Esophagus muscularis mucosa (tissue), 4 donors: Measurements from ENCODE around the gene KRT80. TPM values are rescaled to one million over a fixed set of nuclear protein-coding genes. Genes with fewer than 3 reads are reported as not detected.

Experiments
- DNase-seq: peaks from one replicate; pipeline ENCODE4 v3.0.0-alpha.2; 2017; ENCODE audit errors: extremely low spot score
- H3K27ac ChIP-seq, 4 donors: fragments of 200-600 bp; sonication (generic); replicated peaks in 1 of 4; 1 replicate in 3 of 4; 2 replicates in 1 of 4; pipeline ENCODE4 v1.5.1; 2016 to 2019; ENCODE audit warnings: mild to moderate bottlenecking in 1 of 4
- H3K27me3 ChIP-seq, 4 donors: fragments of 200-600 bp; sonication (generic); one replicate each; pipeline versions ENCODE4 v1.5.1 to v1.6.0; 2016 to 2019
- H3K36me3 ChIP-seq, 4 donors: fragments of 200-600 bp; sonication (generic); one replicate each; pipeline ENCODE4 v1.5.1; 2016 to 2019
- H3K4me1 ChIP-seq, 4 donors: fragments of 200-600 bp; sonication (generic); one replicate each; pipeline ENCODE4 v1.5.1; 2016 to 2019
- H3K4me3 ChIP-seq, 4 donors: fragments of 200-600 bp; sonication (generic); 1 replicate in 2 of 4; 2 replicates in 2 of 4; pipeline ENCODE4 v1.5.1; 2016 to 2019; ENCODE audit warnings: mild to moderate bottlenecking in 4 of 4, moderate library complexity in 1 of 4
- H3K9me3 ChIP-seq, 4 donors: fragments of 200-600 bp; sonication (generic); 1 replicate in 3 of 4; 2 replicates in 1 of 4; pipeline ENCODE4 v1.5.1; 2016 to 2019
- CTCF ChIP-seq, 3 experiments: fragments of 200-600 bp in 2 of 3; fragments of 450-650 bp in 1 of 3; sonication (generic) in 2 of 3; IDR thresholded peaks; one replicate each; pipeline ENCODE4 v1.5.1; 2017 to 2019; ENCODE audit warnings: antibody characterized with exemption in 3 of 3, mild to moderate bottlenecking in 2 of 3, moderate library complexity in 1 of 3
- EP300 ChIP-seq: sonication (generic); formaldehyde crosslinking; IDR thresholded peaks from one replicate; pipeline ENCODE4 v1.6.1; 2017; ENCODE audit warnings: antibody characterized with exemption
- POLR2A ChIP-seq: fragments of 450-650 bp; IDR thresholded peaks from one replicate; pipeline ENCODE4 v1.6.1; 2017; ENCODE audit warnings: antibody characterized with exemption, moderate library complexity, mild to moderate bottlenecking, low read depth
- POLR2AphosphoS5 ChIP-seq, 2 donors: sonication (generic); formaldehyde crosslinking; IDR thresholded peaks; one replicate each; pipeline ENCODE4 v1.6.1; 2017; ENCODE audit warnings: antibody characterized with exemption in 2 of 2
- WGBS: methylation state at CpG from one replicate; pipeline ENCODE4 v1.1.5; 2018; 5-methylcytosine and 5-hydroxymethylcytosine counted together
- intact Hi-C: fragments of 100-400 bp; cut with DNase I; formaldehyde crosslinking; loops from one replicate; pipeline ENCODE4 v1.15.1; 2023
- total RNA-seq, 4 donors: library from RNA; depleted of rRNA; stranded (reverse); fragments of >200 nt; gene quantifications; one replicate each; pipeline versions ENCODE4 v1.1.0 to v1.2.1, GENCODE V29; 2016

Gene KRT80
- total RNA-seq, 4 donors from 2014 or later, result 0.11 TPM; not detected in 3

DNA sequence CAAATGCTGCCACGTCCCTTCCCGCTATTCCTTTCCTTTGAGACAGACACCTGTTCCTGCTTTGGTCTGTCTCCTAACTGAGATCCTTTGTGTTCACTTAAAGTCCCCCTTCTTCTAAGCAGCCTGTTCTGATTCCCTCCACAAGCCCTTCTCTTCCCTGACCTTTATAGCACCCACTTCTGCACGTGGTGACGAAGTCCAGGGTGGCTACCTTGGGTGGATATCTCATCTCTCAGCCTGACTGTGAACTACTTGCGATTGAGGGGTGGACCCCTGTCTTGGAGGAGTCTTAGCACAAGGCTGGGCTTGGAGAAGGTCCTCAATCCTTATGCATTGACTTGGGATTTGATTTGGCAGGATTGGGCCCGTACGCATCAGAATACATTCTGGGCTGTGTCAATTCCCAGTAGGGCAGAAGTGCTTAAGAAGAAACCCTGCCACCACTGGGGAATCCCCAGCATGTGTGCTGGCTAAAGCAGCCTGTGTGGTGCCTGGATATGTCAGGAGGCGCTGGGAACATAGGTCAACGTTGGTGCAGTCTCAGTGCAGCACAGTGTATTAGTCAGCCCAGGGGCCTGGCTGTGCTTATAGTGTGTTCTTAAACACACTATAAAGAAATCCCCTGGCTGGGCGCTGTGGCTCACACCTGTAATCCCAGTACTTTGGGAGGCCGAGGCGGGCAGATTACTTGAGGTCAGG, 23.6 kb downstream of the KRT80 start:
- intact Hi-C loops, result loop anchor here (5.0 kb wide), 1 partner anchor 114 kb away; no protein-coding TSS in a partner anchor
- peaks cover 7 to 12% (median 9%) of the 10 kb centered on the region in 4 donors for H3K4me1 ChIP-seq
- WGBS, result 92% methylated on average over 12 of the region's 12 CpGs

DNA sequence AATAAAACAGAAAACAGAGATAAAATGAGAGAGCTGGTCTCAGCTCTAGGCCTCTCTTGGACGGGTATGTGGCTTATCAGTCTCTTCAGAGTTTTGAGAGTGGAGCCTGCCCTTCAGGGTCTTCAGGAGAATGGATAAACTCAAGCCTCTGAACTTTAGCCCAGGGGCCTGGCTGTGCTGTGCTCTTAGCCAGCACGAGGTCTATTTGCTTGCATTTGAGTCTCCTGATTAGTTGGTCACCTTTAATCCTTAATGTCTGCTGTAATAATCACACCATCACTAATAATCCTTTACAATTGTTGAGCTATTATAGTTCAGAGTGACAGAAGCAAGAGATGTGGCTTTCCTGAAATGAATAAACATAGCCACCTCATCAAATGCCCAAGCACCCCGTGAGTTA, 24.3 kb downstream of the KRT80 start:
- H3K9me3 ChIP-seq, result no peaks in the 10 kb centered on the region
- no peak for DNase-seq
- no peak for TF ChIP-seq POLR2AphosphoS5 (IDR thresholded peaks at IDR 0.05)
- no peak for TF ChIP-seq CTCF (IDR thresholded peaks at IDR 0.05)
- TF ChIP-seq EP300, result no peak
- no peak for TF ChIP-seq POLR2A
- H3K27me3 ChIP-seq, result no peaks in the 10 kb centered on the region
- H3K36me3 ChIP-seq, result no peaks in the 10 kb centered on the region
- H3K4me1 ChIP-seq, result peaks cover 7 to 12% (median 9%) of the 10 kb centered on the region in 4 donors
- no peak overlapping the region for H3K4me3 ChIP-seq
- 84% methylated on average over 3 of the region's 3 CpGs for WGBS
- H3K27ac ChIP-seq, result no peak overlapping the region
- intact Hi-C loops, result loop anchor here (5.0 kb wide), 1 partner anchor 115 kb away; no protein-coding TSS in a partner anchor

More for the DNA sequence above, 23.6 kb downstream of the KRT80 start:
- H3K36me3 ChIP-seq, result no peaks in the 10 kb centered on the region
- H3K9me3 ChIP-seq, result no peaks in the 10 kb centered on the region
- no peak overlapping the region for H3K4me3 ChIP-seq
- DNase-seq, result no peak
- no peak overlapping the region for H3K27ac ChIP-seq
- H3K27me3 ChIP-seq, result no peaks in the 10 kb centered on the region
- TF ChIP-seq POLR2A (no peak), CTCF (IDR thresholded peaks at IDR 0.05) (no peak), EP300 (no peak), POLR2AphosphoS5 (IDR thresholded peaks at IDR 0.05) (no peak)

DNA sequence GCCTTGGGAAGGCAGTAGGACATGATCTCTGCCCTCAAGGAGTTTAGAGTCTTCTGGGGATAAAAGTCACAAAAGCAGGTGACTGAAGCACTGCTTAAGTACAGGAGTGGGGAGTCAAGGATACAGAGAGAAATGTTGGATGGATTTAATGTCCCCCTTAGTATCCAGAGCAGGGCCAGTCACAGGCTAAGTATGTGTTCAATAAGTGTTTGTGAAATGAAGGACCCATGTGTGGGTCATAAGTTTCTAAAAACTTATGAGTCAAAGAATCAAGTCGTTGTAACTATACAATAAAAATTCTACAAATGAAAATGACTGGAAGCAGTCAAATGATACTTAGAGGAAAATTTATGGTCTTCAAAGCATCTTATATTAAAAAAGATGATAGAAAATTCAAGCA, 25.1 kb downstream of the KRT80 start:
- no peak for DNase-seq
- Histone ChIP-seq H3K27me3 (no peaks in the 10 kb centered on the region), H3K4me3 (no peak overlapping the region), H3K9me3 (no peaks in the 10 kb centered on the region), H3K36me3 (no peaks in the 10 kb centered on the region), H3K4me1 (peaks cover 7 to 12% (median 9%) of the 10 kb centered on the region in 4 donors), H3K27ac (no peak overlapping the region)
- intact Hi-C loops, result loop anchor here (5.0 kb wide), 1 partner anchor 116 kb away; no protein-coding TSS in a partner anchor
- WGBS, result 71% methylated on average over 1 of the region's 1 CpG
- no peak for TF ChIP-seq CTCF (IDR thresholded peaks at IDR 0.05)
- TF ChIP-seq POLR2A, result no peak
- no peak for TF ChIP-seq POLR2AphosphoS5 (IDR thresholded peaks at IDR 0.05)
- TF ChIP-seq EP300, result no peak

DNA sequence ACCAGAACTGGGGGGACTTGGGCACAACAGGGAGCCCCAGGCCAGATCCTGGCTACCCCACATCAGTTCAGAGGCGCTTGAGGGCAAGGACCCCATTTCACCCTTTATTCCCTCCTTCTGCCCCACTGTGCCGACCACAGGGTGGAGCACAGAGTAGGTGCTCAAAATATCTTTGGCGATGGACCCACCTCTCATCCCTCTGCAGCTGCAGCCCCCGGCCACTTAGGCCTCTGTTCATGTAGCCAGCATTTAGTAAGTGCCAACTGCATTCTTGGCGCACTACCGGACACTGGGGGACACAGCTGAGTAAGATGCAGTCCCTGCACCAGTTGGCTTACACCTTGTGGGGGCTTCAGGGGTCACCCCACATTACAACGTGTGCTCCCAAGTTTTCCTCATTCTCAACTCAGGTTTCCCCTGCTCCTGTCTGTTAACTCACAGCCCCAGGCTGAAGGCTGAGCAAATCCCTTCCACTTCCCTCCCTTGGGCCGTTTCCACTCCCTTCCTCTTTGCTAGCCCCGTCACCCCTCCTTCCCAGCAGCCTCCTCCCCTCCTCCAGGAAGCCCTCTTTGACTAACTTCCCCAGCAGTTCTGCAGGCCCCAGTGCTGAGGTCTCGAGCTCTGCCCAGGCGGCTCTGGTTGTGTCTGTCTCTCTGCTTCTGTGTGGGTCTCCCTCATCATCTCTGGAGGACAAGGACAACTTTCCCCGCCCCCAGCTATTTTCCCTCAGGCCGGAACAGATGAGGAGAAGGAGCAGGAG, 26.5 kb downstream of the KRT80 start:
- 90% methylated on average over 13 of the region's 13 CpGs for WGBS
- Histone ChIP-seq H3K27me3 (no peaks in the 10 kb centered on the region), H3K4me1 (peaks cover 7 to 12% (median 9%) of the 10 kb centered on the region in 4 donors), H3K27ac (no peak overlapping the region), H3K36me3 (no peaks in the 10 kb centered on the region), H3K4me3 (no peak overlapping the region), H3K9me3 (no peaks in the 10 kb centered on the region)
- DNase-seq, result no peak
- intact Hi-C loops, result loop anchor here (5.0 kb wide), 1 partner anchor 117 kb away; no protein-coding TSS in a partner anchor
- TF ChIP-seq POLR2AphosphoS5 (IDR thresholded peaks at IDR 0.05), result no peak

GRCh38 chr12:52164624-52165023, 27.2 kb downstream of the KRT80 start:
- H3K4me3 ChIP-seq, result no peak overlapping the region
- no peaks in the 10 kb centered on the region for H3K36me3 ChIP-seq
- intact Hi-C loops, result loop anchor here (5.0 kb wide), 1 partner anchor 118 kb away; no protein-coding TSS in a partner anchor
- TF ChIP-seq POLR2AphosphoS5 (IDR thresholded peaks at IDR 0.05), result no peak
- TF ChIP-seq EP300, result no peak
- no peak for TF ChIP-seq CTCF (IDR thresholded peaks at IDR 0.05)
- no peak for TF ChIP-seq POLR2A
- 81% methylated on average over 13 of the region's 13 CpGs for WGBS
- H3K4me1 ChIP-seq, result peaks cover 7 to 12% (median 9%) of the 10 kb centered on the region in 4 donors
- H3K27ac ChIP-seq, result no peak overlapping the region
- H3K9me3 ChIP-seq, result no peaks in the 10 kb centered on the region
- no peaks in the 10 kb centered on the region for H3K27me3 ChIP-seq
- DNase-seq, result no peak
